ENCODE measurements around the gene IL17C. TPM values are rescaled to one million over a fixed set of nuclear protein-coding genes. Genes with fewer than 3 reads are reported as not detected.
"Not testable (repeated sequence)": the region's sequence is repeated elsewhere in the genome, so short reads cannot be mapped to it uniquely, and the experiment has no call there.

IL17C gene
- polyA plus RNA-seq, 4 donors = 0.09 to 0.14 TPM; not detected in 2

DNA sequence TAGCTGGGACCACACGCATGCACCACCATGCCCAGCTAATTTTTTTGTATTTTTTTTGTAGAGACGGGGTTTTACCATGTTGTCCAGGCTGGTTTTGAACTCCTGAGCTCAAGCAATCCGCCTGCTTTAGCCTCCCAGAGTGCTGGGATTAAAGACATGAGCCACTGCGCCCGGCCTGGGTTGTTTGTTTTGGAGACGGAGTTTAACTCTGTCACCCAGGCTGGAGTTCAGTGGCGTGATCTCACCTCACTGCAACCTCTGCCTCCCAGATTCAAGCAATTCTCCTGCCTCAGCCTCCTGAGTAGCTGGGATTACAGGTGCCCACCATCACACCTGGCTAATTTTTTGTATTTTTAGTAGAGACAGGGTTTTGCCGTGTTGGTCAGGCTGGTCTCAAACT is 28.9 kb upstream of the IL17C start:
- DNase-seq (ENCODE audit: low read depth in 4 of 4, low spot score in 2 of 4) = not testable (repeated sequence)

DNA sequence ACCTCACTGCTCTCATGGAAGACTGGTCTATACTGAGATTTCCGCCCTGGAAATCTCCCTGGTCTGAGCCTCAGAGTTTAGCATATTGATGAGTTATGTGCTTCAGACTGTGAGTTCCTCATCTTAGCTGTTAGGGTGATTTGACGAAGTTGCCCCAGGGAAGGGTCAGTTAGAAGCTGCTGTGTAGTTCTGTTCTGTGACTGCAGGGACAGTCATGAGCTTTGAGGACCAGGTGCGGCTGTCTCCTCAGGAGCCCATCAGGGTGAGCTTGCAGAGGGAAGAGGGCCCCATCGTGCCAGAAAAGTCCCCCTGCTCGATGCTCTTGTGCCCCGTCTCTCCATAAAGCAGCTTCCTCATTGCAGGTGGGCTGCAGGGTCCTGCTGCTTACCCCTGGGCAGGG is 28.3 kb upstream of the IL17C start:
- no peak for DNase-seq (ENCODE audit: low read depth in 4 of 4, low spot score in 2 of 4)

DNA sequence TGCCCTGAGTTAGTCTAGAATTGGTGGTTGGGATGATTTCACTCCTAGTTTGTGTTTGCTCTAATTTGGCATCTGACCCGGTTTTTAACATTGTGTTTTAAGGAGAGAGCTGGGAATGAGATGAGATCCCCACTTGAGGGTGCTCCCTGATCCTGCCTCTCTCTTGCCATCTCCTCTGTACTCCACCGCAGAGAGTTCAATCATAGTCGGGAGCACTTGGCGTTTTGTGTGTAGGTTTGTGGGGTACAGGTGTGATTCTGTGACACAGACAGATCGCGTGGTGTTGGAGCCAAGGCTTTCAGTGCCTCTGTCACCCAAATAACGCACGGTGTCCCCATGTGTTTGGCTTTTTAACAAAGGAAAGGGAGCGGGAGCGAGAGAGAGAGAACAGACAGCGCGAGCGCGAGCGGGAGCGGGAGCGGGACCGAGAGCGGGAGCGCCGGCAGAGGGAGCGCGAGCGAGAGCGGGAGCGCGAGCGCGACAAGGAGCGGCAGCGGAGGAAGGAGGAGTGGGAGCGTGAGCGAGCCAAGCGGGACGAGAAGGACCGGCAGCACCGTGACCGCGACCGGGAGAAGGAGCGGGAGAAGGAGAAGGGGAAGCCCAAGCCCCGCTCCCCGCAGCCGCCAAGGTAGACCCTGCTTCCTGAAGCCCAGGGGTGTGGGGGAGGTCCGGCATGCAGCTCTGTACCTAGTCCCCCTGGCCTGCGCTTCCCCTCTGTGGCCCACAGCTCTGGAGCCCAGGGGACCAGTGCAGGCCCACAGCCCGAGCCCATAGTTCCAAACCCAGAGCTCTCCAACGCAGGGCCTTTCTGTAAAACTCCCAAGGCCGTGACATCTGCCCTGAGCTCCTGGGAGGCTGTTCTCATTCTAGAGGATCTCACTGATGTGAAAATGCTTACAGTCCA is 27.2 kb upstream of the IL17C start:
- peak in 3 of 4 donors; percentile 28 to 67 (median 50) for DNase-seq (ENCODE audit: low read depth in 4 of 4, low spot score in 2 of 4)

DNA sequence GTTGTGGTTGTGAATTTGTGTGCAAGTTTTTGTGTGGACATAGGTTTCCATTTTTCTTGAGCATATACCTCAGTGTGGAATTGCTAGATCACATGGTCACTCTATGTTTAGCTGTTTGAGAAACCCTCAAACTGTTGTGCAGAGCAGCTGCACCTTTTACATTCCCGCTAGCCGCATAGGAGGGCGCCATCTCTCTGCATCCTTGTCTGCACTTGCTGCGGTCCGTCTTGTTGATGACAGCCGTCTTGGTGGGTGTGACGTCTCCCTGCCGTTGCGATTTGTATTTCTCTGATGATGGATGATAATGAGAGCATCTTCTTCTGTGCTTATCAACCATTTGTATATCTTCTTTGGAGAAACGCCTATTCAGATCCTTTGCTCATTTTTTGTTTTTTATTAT is 25.1 kb upstream of the IL17C start:
- no peak for DNase-seq (ENCODE audit: low read depth in 4 of 4, low spot score in 2 of 4)

DNA sequence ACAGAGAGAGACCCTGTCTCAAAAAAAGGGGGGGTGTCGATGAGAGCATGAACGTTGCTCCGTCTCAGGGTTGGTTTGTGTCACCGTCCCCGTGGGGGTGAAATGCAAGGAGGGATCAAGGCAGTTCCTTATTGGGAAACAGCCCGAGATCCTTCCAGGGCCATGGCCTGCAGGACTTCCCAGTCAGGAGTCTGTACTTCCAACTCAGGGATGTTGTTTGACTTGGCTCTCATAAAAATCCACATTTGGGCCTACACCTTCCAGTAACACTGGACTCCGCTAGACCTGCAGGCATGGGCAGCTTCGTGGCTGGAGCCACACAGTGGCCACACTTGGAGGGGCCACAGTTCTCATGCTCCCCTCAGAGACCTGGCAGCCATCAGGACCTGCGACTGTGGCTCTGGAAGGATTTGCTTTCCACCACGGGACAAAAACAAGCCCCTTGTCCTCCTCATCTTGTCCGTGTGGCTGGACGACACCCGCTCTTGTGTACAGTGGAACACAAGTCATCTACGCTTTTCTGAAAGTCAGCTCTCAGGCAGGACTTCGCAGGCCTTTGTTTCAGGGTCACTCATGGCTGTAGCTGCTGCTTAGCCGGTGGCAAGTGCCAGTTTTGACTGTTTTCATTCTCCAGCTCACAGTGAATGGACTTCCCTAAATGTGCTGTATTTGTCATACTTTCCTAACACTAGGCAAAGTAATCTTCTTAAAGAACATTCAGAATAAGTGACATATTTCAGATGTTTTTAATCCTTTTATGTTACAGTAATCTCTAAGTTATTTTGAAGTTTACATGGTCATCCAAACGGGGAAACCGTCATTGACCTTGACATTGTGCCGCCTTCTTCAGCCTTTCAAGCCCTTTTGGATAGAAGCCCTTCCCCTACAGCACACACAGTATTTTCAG is 24.2 kb upstream of the IL17C start:
- DNase-seq (ENCODE audit: low read depth in 4 of 4, low spot score in 2 of 4) = no peak

DNA sequence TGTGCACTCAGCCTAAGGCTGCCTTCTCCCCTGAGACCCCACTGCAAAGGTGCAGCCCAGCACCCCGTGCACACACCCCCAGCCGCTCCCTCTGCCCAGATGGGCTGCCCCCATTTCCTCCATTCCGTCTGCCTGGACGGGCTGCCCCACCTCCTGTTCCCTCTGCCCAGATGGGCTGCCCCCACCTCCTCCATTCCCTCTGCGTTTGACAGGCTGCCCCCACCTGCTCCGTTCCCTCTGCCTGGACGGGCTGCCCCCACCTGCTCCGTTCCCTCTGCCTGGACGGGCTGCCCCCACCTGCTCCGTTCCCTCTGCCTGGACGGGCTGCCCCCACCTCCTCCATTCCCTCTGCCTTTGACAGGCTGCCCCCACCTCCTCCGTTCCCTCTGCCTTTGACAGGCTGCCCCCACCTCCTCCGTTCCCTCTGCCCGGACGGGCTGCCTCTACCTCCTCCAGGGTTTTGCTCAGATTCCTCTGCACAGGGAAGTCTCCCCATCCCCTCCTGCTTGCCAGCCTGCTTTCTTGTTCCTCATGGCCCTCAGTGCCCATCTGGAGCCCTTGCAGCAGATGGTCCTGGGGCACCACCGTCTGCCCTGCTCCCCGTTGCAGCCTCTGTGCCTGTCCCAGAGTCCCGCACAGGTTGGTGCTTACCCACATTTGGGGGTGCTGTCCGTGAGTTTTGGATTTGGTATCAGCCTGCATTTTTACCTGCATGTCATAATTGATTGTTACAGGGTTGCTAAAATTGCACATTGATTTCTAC is 23.4 kb upstream of the IL17C start:
- DNase-seq (ENCODE audit: low read depth in 4 of 4, low spot score in 2 of 4) = no peak

DNA sequence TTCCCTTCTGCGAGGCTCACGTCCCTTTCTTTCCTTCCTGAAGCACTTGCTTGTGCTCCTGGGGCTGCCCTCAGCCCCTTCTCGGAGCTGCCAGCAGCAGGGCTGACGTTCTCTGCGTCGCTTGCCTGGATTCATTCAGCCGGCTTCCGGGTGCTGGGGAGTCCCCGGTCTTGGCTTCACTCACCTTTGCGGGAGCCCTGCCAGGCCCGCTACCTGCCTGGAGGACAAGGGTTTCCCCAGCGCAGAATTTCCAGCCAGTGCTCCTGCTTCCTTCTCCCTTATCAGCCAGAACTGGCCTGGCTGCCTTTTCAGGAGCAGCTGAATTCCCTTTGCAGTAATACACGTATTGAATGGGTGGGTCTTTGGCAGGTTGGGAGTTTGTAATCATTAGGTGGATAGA is 22.1 kb upstream of the IL17C start:
- DNase-seq (ENCODE audit: low read depth in 4 of 4, low spot score in 2 of 4) = no peak

DNA sequence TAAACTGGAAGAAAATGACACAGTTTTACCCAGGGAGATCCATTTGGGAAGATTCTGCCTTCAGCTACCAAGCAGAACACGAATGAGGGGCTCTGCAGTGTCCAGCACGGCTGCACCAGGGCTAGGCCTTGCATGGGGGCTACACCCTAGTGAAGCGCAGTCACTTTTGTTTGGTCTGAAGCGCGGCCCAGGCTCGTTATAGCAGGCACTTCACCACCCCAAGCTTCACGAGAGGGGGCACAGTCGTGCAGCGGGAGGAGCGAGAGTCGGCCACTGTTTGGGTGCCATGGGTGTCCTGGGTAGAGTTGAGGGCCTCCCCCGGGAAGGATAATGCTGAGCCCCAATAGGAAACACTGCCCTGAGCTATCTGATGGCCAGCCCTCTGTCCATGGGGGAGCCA is 21.6 kb upstream of the IL17C start:
- DNase-seq (ENCODE audit: low read depth in 4 of 4, low spot score in 2 of 4) = no peak

DNA sequence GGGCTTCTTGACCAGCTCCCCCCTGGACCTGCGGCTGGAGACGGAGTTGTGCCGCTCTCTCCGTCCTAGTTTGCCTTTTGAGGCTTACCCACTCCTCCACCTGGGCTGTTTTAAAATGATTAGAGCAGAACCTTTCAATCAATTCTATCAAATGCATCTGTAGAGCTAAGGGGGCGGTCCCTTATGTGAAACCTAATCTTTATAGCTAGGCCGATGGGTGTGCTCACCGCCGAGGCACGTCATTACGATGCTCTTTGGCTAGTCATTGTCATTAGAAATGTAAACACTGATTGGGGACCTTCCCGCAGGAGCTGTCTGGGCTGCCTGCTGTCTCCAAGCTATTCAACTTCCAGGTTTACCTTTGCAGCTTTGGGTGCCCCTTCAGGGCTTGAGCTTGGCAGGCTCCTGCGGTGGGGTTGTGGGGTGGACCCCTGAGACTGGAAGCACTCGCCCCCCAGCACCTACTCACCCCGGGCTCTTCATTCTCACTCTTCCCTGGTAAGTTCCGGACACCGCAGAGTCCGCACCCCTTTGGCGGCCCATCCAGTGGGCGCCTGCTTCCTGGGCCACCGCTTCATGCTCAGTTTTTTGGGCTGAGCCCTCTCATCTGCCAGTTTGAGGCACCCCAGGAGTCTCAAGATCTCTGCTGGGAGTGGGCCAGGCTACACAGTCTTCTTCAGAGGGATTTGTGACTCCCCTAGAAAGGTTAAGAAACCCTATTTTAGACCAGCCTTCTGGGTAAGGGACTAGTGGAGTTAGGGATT is 20.9 kb upstream of the IL17C start:
- no peak for DNase-seq (ENCODE audit: low read depth in 4 of 4, low spot score in 2 of 4)

DNA sequence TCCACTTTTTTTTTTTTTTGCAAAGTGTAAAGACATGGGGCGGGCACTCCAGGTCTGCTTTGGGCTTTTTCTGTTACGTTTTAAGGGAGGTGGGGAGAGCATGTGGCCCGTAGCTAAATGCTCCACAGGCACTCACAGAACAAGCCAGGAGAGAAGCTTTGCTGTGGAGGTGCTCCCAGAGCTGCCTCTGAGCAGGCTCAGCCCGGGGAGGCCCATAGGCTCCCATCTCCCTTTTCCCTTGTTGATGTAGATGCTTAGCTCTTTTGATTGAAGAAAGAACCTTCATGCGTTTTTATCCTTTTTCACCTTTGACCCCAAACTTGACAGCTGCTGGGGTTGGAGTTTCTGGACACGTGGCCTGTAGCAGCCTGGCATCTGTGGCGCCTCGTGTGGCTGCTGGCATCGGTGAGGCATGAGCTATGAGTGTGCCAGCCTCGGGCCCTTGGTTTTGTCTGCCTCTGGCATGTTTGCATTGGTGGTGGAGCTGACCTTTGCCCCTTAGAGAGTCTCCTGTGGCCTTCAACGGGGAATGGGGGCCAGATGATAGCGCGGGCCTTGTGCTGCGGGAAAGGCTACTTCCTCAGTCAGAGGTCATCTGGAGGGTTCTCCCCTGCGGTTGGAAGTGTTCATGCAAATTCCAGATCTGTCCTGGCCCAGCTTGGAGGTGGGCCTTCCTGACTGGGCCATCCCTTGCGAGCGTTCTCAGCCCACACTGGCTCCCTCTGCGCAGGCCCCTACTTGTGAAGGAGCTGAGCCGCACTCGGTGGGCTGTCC is 20.0 kb upstream of the IL17C start:
- no peak for DNase-seq (ENCODE audit: low read depth in 4 of 4, low spot score in 2 of 4)

DNA sequence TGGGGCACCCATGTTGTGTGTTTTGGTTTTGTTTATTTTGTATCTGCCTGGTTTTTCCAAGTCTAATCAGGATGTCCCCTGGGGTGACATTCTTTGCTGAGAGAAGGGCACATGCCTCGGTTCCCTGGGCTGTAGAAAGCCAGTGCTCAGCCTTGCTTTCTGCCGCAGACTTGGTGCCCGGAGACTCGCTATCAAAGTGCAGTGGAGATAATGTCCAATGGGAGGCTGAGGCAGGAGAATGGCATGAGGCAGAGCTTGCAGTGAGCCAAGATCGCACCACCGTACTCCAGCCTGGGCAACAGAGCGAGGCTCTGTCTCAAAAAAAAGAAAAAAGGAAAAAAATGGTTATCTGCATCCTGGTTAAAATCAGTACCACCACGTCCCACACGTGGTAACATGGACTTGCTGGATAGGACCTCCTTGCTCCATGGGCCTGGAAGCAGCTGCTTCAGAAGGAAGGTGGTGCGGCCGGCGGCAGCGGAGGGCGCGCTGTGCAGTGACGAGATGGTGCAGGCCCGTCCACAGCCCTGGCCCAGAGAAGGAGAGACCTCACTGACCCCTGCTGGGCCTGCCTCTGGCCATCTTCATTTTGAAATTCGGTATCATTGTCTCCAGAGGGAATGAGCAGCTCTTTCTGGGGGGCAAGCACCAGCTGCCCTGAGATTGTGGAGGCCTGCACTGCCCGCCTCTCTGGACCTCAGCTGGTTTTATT is 19.3 kb upstream of the IL17C start:
- no peak for DNase-seq (ENCODE audit: low read depth in 4 of 4, low spot score in 2 of 4)

DNA sequence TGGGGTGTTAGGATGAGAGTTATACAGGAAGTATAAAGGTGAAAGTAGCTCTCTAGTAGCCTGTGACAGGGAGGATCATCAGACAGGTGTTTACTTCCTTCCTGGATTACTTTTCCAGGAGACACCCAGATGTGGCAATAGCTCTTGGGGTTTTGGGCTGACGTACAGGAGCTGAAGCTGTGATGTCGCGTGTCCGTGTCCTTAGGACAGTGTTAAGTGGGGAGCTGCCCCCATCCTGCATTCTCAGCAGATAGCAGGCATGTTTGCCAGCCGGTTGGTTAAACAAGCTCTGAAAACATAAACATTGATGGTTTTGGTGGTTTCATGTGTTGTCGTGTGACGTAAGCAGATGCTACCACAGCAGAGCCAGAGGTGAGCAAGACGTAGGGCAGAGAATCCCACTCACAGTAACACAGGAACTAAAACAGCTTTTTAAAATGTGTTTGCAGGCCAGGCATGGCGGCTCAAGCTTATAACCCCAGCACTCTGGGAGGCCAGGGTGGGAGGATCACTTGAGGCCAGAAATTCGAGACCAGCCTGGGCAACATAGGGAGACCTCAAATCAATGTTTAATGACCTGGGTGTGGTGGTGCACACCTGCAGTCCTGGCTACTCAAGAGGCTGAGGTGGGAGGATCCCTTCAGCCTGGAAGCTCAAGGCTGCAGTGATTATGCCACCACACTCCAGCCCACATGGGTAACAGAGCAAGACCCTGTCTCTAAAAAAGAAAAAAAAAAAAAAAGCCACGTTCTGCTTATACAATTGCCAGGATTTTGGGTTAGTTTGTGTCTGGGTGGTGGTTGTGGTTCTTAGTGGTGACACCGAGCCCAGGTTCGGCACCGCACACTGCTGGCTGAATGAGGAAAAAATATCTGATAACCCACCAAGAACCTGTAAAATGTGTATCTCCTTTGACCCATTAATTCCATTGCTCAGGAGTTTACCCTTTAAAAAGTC is 18.2 kb upstream of the IL17C start:
- DNase-seq (ENCODE audit: low read depth in 4 of 4, low spot score in 2 of 4) = no peak

DNA sequence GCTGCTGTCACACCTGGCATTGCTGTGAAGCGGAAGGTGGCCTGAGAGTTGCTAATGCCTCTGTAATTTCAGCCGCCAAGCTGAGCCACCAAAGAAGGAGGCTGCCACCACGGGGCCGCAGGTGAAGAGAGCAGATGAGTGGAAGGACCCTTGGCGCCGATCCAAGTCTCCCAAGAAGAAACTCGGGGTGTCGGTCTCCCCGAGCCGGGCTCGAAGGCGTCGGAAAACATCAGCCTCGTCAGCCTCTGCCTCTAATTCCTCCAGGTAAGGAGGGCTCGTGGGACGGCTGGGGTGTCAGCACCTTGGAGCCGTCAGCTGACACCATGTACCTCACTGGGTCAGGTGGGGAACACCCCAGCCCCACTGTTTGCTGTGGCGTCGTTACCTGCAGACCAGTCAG is 16.2 kb upstream of the IL17C start:
- DNase-seq (ENCODE audit: low read depth in 4 of 4, low spot score in 2 of 4) = no peak

DNA sequence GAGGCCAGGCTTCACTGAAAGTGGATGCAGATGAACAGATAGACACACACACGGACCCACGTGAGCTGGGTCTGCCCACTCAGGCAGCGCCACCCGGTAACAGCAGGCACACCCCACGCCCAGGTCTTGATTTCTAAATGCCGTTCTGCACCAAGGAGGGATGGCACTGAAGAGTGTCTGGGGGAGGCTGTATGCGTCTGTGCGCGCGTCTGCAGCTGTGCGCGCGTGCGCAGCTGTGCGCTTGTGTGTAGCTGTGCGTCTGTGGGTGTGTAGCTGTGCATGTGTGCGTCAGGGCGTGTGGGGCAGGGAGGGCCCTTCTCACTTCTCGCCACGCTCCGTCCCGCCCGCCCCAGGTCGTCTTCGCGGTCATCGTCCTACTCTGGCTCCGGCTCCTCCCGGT is 15.5 kb upstream of the IL17C start:
- DNase-seq (ENCODE audit: low read depth in 4 of 4, low spot score in 2 of 4) = no peak

DNA sequence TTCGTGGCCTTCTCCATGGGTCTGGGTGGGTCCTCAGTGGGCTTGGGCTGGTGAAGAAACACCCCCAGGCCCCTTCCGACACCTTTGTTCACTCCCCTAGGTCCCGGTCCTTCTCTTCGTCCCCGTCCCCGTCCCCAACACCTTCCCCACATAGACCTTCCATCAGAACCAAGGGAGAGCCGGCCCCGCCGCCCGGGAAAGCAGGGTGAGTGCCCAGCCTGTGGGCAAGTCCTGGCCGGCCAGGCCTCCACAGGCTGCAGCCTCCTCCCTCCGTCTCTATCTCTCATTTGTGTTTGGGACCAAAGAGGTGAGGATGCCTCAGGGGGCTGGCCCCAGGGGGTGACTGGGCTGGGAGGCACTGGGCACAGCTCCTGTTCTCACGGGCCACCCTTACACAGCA is 14.5 kb upstream of the IL17C start:
- no peak for DNase-seq (ENCODE audit: low read depth in 4 of 4, low spot score in 2 of 4)

DNA sequence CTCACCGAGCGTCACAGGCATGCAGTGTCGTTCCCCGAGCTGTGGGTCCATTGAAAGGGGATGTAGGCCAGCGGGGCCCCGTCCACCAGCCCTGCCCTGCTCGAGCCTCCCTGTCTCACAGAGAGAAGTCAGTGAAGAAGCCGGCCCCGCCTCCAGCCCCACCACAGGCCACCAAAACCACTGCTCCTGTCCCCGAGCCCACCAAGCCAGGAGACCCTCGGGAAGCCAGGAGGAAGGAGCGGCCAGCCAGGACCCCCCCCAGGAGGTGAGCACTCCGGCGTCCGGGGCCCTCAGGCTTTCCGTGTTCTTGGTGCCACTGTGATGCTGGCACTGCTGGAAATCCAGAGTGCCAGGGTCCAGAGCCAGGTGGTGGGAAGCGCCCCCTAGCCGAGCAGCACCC is 13.9 kb upstream of the IL17C start:
- no peak for DNase-seq (ENCODE audit: low read depth in 4 of 4, low spot score in 2 of 4)

DNA sequence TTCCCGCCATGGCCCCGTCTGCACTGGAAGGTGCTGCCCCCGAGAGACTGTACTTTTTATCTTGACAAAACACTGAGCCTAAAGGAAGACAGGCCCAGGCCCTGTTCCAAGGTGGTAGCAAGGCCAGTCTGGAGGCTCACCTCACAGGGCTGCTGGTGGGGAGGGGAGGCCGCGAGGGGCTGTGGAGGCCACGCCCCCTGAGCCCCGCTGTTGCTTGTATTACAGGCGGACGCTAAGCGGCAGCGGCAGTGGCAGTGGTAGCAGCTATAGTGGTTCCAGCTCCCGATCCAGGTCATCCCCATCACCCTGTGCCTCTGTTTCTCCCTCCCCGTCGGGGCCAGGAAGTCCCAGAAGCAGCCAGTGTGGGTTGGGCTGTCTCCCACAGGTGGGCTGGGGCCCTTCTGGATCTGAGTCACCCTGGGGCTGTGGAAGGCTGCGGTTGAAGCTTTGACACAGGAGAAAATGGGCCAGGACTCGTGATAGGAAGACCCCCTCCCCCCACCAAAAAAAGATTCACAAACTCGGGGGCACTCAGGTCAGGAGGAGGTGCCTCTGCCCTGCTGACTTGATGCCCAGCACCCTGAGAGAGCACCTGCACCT is 13.3 kb upstream of the IL17C start:
- DNase-seq (ENCODE audit: low read depth in 4 of 4, low spot score in 2 of 4) = no peak
